SU-DHL-6 (cell line): Measurements from ENCODE around the gene HRH2.

Source experiments
- H2AFZ ChIP-seq: fragments of 200-600 bp; sonication (generic); 2 replicates; pipeline ENCODE4 v1.6.1; 2014; ENCODE audit warnings: low read depth, mild to moderate bottlenecking, moderate library complexity, mixed read lengths, antibody characterized with exemption, low read length; ENCODE audit not compliant: severe bottlenecking
- H3F3A ChIP-seq: fragments of 200-600 bp; shearing (Covaris generic); 2 replicates; pipeline ENCODE4 v1.6.0; 2016; ENCODE audit warnings: antibody characterized with exemption, mild to moderate bottlenecking; ENCODE audit not compliant: insufficient read depth
- H3K27ac ChIP-seq: fragments of 200-600 bp; sonication (generic); 2 replicates; pipeline ENCODE4 v1.5.1; 2016; ENCODE audit warnings: low read depth, mild to moderate bottlenecking, low read length, moderate library complexity, mixed read lengths
- H3K27me3 ChIP-seq: fragments of 200-600 bp; sonication (generic), shearing (Covaris generic); 2 replicates; pipeline ENCODE4 v1.6.0; 2014; ENCODE audit warnings: mild to moderate bottlenecking, low read length
- H3K36me3 ChIP-seq: fragments of 200-600 bp; sonication (generic); 2 replicates; pipeline ENCODE4 v1.6.1; 2014; ENCODE audit warnings: mild to moderate bottlenecking, low read length, mixed read lengths
- H3K4me2 ChIP-seq: fragments of 300-600, 200-600 bp; shearing (Covaris generic), sonication (generic); 2 replicates; pipeline ENCODE4 v1.6.0; 2014; ENCODE audit warnings: low read length, low read depth, mild to moderate bottlenecking; ENCODE audit not compliant: poor library complexity, severe bottlenecking
- H3K4me3 ChIP-seq: fragments of 200-600 bp; sonication (generic); 2 replicates; pipeline ENCODE4 v1.5.1; 2014; ENCODE audit warnings: antibody characterized with exemption, low read length, mild to moderate bottlenecking, mixed read lengths; ENCODE audit not compliant: insufficient read depth, poor library complexity, severe bottlenecking
- H3K79me2 ChIP-seq: fragments of 200-600 bp; sonication (generic); 2 replicates; pipeline ENCODE4 v1.6.1; 2014; ENCODE audit warnings: mild to moderate bottlenecking, low read length, moderate library complexity; ENCODE audit not compliant: insufficient read depth
- H3K9ac ChIP-seq: fragments of 200-600 bp; sonication (generic); 2 replicates; pipeline ENCODE4 v1.7.0; 2014; ENCODE audit warnings: mild to moderate bottlenecking, low read length
- H3K9me2 ChIP-seq: fragments of 200-600 bp; sonication (generic); replicated peaks from 2 replicates; pipeline ENCODE4 v1.6.1; 2014; ENCODE audit warnings: low read length; ENCODE audit not compliant: insufficient read depth
- H3K9me3 ChIP-seq: fragments of 200-600 bp; sonication (generic); 2 replicates; pipeline ENCODE4 v1.6.1; 2014; ENCODE audit warnings: low read length, mixed read lengths; ENCODE audit not compliant: insufficient read depth
- H4K20me1 ChIP-seq: fragments of 200-600 bp; sonication (generic); 2 replicates; pipeline ENCODE4 v1.6.1; 2014; ENCODE audit warnings: low read depth, mild to moderate bottlenecking, antibody characterized with exemption, low read length, moderate library complexity, mixed read lengths
- EZH2phosphoT487 ChIP-seq: fragments of 200-600 bp; sonication (generic), shearing (Covaris generic); conservative IDR thresholded peaks from 2 replicates; pipeline ENCODE4 v1.6.1; 2018; ENCODE audit warnings: mild to moderate bottlenecking, antibody characterized with exemption, low read length, moderate library complexity, mixed read lengths
- TF ChIP-seq, protein P1 (sequence below): fragments of 200-600 bp; sonication (generic); IDR thresholded peaks from one replicate; pipeline ENCODE4 v1.5.1; 2017; ENCODE audit warnings: antibody characterized with exemption, mild to moderate bottlenecking, low read length, moderate library complexity; ENCODE audit not compliant: insufficient read depth, poor library complexity, severe bottlenecking

Gene HRH2

DNA sequence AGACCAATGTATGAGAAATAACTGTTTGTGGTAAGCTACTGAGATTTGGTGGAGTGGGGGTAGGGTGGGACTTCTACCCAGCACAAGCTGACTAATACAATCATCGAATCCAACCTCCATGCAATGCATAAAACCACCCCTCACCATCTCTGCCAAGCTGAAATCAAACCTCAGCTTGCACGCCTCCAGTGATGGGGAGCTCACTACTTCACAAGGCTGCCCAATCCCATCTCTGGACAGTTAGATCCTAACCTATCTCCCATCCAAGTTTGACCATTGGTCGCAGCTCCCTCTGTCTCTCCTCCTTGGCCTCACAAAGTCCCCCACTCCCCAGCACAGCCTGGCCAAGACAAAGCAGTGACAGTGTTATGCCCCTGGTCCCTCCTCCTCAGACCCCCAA is 47.0 kb upstream of the HRH2 start:
- no peaks in the 10 kb centered on the region for H4K20me1 ChIP-seq

DNA sequence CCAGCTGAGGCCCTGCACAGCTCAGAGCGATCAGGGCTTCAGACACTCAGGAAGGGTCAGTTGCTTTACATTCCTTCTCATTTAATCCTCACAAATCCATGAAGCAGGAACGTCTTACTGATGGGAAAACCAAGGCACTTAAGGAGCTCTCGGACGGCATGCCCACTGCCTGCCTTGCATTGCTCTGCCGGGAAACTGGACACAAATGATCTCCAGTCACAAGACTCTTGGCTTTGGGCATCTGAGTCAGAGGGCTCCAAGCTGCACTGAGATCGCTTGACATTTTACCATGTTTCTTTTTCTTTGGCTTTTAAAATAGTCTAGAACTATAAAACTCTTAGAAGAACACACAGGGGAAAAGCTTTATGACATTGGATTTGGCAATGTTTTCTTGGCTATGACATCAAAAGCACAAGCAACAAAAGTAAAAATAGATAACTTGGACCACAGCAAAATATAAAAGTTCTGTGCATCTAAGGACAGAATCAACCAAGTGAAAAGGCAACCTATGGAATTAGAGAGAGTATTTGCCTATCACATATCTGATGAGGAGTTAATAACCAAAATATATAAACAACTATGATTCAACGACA is 43.6 kb upstream of the HRH2 start:
- Histone ChIP-seq H3K27ac (no peak overlapping the region), H3K9ac (no peak overlapping the region), H3F3A (no peaks in the 10 kb centered on the region), H3K9me2 (no peaks in the 10 kb centered on the region), H3K9me3 (no peaks in the 10 kb centered on the region), H2AFZ (no peak overlapping the region), H3K4me3 (no peak overlapping the region), H3K27me3 (no peaks in the 10 kb centered on the region), H3K4me2 (no peak overlapping the region), H4K20me1 (no peaks in the 10 kb centered on the region), H3K36me3 (no peaks in the 10 kb centered on the region), H3K79me2 (no peaks in the 10 kb centered on the region)
- TF ChIP-seq, protein P1, sequence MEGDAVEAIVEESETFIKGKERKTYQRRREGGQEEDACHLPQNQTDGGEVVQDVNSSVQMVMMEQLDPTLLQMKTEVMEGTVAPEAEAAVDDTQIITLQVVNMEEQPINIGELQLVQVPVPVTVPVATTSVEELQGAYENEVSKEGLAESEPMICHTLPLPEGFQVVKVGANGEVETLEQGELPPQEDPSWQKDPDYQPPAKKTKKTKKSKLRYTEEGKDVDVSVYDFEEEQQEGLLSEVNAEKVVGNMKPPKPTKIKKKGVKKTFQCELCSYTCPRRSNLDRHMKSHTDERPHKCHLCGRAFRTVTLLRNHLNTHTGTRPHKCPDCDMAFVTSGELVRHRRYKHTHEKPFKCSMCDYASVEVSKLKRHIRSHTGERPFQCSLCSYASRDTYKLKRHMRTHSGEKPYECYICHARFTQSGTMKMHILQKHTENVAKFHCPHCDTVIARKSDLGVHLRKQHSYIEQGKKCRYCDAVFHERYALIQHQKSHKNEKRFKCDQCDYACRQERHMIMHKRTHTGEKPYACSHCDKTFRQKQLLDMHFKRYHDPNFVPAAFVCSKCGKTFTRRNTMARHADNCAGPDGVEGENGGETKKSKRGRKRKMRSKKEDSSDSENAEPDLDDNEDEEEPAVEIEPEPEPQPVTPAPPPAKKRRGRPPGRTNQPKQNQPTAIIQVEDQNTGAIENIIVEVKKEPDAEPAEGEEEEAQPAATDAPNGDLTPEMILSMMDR: no peak
- no peak for TF ChIP-seq EZH2phosphoT487

More for the DNA sequence above, 47.0 kb upstream of the HRH2 start:
- no peaks in the 10 kb centered on the region for H3K79me2 ChIP-seq
- no peaks in the 10 kb centered on the region for H3K36me3 ChIP-seq
- no peak overlapping the region for H2AFZ ChIP-seq
- H3K4me3 ChIP-seq: no peak overlapping the region
- H3K27me3 ChIP-seq: no peaks in the 10 kb centered on the region
- no peak for TF ChIP-seq EZH2phosphoT487
- TF ChIP-seq, protein P1: no peak
- H3K9me2 ChIP-seq: no peaks in the 10 kb centered on the region
- H3K4me2 ChIP-seq: no peak overlapping the region
- H3F3A ChIP-seq: no peaks in the 10 kb centered on the region
- H3K9me3 ChIP-seq: no peaks in the 10 kb centered on the region
- no peak overlapping the region for H3K9ac ChIP-seq
- no peak overlapping the region for H3K27ac ChIP-seq

DNA sequence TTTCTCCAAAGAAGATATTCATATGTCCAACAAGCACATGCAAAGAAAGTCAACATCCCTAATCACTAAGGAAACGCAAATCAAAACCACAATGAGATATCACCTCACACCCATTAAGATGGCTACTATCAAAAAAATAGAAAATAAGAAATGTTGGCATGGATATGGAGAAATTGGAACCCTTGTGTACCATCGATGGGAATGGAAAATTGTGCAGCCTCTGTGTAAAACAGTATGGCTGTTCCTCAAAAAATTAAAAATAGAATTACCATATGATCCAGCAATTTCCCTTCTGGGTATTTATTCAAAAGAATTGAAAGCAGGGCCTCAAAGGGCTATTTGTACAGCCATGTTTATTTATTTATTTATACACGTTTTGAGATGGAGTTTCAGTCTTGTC is 43.0 kb upstream of the HRH2 start:
- Histone ChIP-seq H3K27ac (no peak overlapping the region), H3K27me3 (no peaks in the 10 kb centered on the region)
- TF ChIP-seq EZH2phosphoT487: no peak
- TF ChIP-seq, protein P1: no peak

More for the DNA sequence above, 43.0 kb upstream of the HRH2 start:
- H3K4me2 ChIP-seq: no peak overlapping the region
- H3K79me2 ChIP-seq: no peaks in the 10 kb centered on the region
- H3K36me3 ChIP-seq: no peaks in the 10 kb centered on the region
- no peaks in the 10 kb centered on the region for H3K9me3 ChIP-seq
- H3F3A ChIP-seq: no peaks in the 10 kb centered on the region
- H3K4me3 ChIP-seq: no peak overlapping the region
- H3K9me2 ChIP-seq: no peaks in the 10 kb centered on the region
- H3K9ac ChIP-seq: no peak overlapping the region
- H2AFZ ChIP-seq: no peak overlapping the region
- H4K20me1 ChIP-seq: no peaks in the 10 kb centered on the region
